A673 (cell line): Measurements from ENCODE around the gene HCAR1. TPM values are rescaled to one million over a fixed set of nuclear protein-coding genes. Genes with fewer than 3 reads are reported as not detected.

Source experiments
- BruUV-seq: library from RNA; stranded (reverse); fragments of 400-500 nt; replicated peaks from 2 replicates; lab custom pipeline; 2021; lab: Mats Ljungman, UMichigan
- CTCF ChIA-PET: fragments of 300-600 bp; sonication (Branson Sonifier 250); formaldehyde crosslinking; loops from one replicate; lab custom pipeline; 2022; ENCODE audit warnings: antibody characterized with exemption; lab: Charles Lee
- POLR2A ChIA-PET: fragments of 300-600 bp; sonication (Branson Sonifier 250); formaldehyde crosslinking; loops from one replicate; lab custom pipeline; 2022; ENCODE audit warnings: antibody characterized with exemption; ENCODE audit not compliant: low non-redundant PET; lab: Charles Lee
- DNase-seq: peaks from one replicate; pipeline ENCODE4 v3.0.0-alpha.2; 2015; ENCODE audit warnings: low spot score
- H3K27ac ChIP-seq: fragments of 200-600 bp; sonication (generic); 2 replicates; pipeline ENCODE4 v1.5.1; 2016; ENCODE audit warnings: mixed run types, low read depth, mild to moderate bottlenecking, mixed read lengths, antibody characterized with exemption, low read length; ENCODE audit not compliant: poor library complexity, severe bottlenecking
- H3K27me3 ChIP-seq: fragments of 200-600 bp; sonication (generic); replicated peaks from 2 replicates; pipeline ENCODE4 v1.6.1; 2017; ENCODE audit warnings: mixed run types, low read depth, mild to moderate bottlenecking, mixed read lengths, antibody characterized with exemption, low read length; ENCODE audit not compliant: insufficient read depth, poor library complexity
- H3K36me3 ChIP-seq: fragments of 200-600 bp; sonication (generic); 2 replicates; pipeline ENCODE4 v1.6.1; 2016; ENCODE audit warnings: mixed run types, mild to moderate bottlenecking, mixed read lengths, antibody characterized with exemption, low read length; ENCODE audit not compliant: insufficient read depth, poor library complexity, severe bottlenecking
- H3K4me1 ChIP-seq: fragments of 200-600 bp; sonication (generic); 2 replicates; pipeline ENCODE4 v1.6.1; 2017; ENCODE audit warnings: mixed run types, mild to moderate bottlenecking, mixed read lengths, antibody characterized with exemption, low read length; ENCODE audit not compliant: insufficient read depth, poor library complexity, severe bottlenecking
- H3K4me3 ChIP-seq: fragments of 200-600 bp; sonication (generic); 2 replicates; pipeline ENCODE4 v1.5.1; 2016; ENCODE audit warnings: low read depth, mixed run types, mild to moderate bottlenecking, mixed read lengths, low read length; ENCODE audit not compliant: poor library complexity, severe bottlenecking
- H3K9me3 ChIP-seq: fragments of 200-600 bp; sonication (generic); 2 replicates; pipeline ENCODE4 v1.6.1; 2016; ENCODE audit warnings: mixed run types, low read depth, mild to moderate bottlenecking, mixed read lengths, antibody characterized with exemption, low read length; ENCODE audit not compliant: poor library complexity, severe bottlenecking
- EZH2 ChIP-seq: fragments of 200-600 bp; sonication (generic); IDR thresholded peaks from 2 replicates; pipeline ENCODE4 v1.6.1; 2017; ENCODE audit warnings: borderline replicate concordance, low read depth, mild to moderate bottlenecking, mixed read lengths, antibody characterized with exemption, low read length; ENCODE audit not compliant: poor library complexity, severe bottlenecking
- intact Hi-C: fragments of 100-400 bp; cut with micrococcal nuclease; formaldehyde crosslinking; loops from one replicate; pipeline ENCODE4 v1.10.0; 2022; ENCODE audit not compliant: unreplicated experiment
- total RNA-seq: library from RNA; stranded (reverse); gene quantifications from 2 replicates; pipeline ENCODE4 v1.2.3, GENCODE V29; 2021
- TF ChIP-seq, protein P1 (sequence below): fragments of 300-800, 200-600 bp; sonication (generic); conservative IDR thresholded peaks from 2 replicates; pipeline ENCODE4 v1.5.1; 2017; ENCODE audit warnings: low read depth, mild to moderate bottlenecking, antibody characterized with exemption, low read length, moderate library complexity, mixed read lengths

The HCAR1 gene
- total RNA-seq, 1 experiment from 2014 or later = 1.9 TPM

DNA sequence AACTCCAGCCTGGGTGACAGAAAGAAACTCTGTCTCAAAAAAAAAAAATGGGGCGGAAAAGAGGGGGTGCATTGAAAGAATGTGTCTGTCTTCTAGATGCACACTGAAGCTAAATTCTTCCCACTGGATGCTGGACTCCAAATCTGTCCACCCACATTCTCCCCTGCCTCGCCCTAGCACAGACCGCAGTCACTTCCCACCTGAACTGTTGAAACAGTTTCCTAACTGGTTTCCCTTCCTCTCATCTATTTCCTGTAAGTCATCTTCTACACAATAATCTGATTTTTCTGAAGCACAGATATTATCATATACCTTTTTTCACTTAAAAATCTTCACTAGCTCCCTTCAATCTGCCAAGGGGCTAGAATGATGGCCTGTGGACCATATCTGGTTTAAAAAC is 1.5 kb upstream of the HCAR1 start:
- TF ChIP-seq EZH2 = no peak
- TF ChIP-seq, protein P1, sequence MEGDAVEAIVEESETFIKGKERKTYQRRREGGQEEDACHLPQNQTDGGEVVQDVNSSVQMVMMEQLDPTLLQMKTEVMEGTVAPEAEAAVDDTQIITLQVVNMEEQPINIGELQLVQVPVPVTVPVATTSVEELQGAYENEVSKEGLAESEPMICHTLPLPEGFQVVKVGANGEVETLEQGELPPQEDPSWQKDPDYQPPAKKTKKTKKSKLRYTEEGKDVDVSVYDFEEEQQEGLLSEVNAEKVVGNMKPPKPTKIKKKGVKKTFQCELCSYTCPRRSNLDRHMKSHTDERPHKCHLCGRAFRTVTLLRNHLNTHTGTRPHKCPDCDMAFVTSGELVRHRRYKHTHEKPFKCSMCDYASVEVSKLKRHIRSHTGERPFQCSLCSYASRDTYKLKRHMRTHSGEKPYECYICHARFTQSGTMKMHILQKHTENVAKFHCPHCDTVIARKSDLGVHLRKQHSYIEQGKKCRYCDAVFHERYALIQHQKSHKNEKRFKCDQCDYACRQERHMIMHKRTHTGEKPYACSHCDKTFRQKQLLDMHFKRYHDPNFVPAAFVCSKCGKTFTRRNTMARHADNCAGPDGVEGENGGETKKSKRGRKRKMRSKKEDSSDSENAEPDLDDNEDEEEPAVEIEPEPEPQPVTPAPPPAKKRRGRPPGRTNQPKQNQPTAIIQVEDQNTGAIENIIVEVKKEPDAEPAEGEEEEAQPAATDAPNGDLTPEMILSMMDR = no peak
- H3K4me3 ChIP-seq = no peak overlapping the region
- no TSS peak for BruUV-seq
- intact Hi-C loops = no loop called here
- H3K9me3 ChIP-seq = no peaks in the 10 kb centered on the region
- DNase-seq = no peak
- H3K27me3 ChIP-seq = no peaks in the 10 kb centered on the region
- CTCF ChIA-PET = no interaction called here
- POLR2A ChIA-PET = no interaction called here
- no peak overlapping the region for H3K27ac ChIP-seq
- no peaks in the 10 kb centered on the region for H3K36me3 ChIP-seq
- peaks cover 15% of the 10 kb centered on the region for H3K4me1 ChIP-seq

- TF ChIP-seq, protein P1 = no peak
- TF ChIP-seq EZH2 = no peak
- H3K4me3 ChIP-seq = peak overlapping the region; percentile 47
- H3K9me3 ChIP-seq = no peaks in the 10 kb centered on the region
- intact Hi-C loops = no loop called here
- H3K27me3 ChIP-seq = no peaks in the 10 kb centered on the region
- peaks cover 15% of the 10 kb centered on the region for H3K4me1 ChIP-seq
- no peak for DNase-seq
- CTCF ChIA-PET = no interaction called here
- BruUV-seq = no TSS peak
- no peak overlapping the region for H3K27ac ChIP-seq
- no peaks in the 10 kb centered on the region for H3K36me3 ChIP-seq
- POLR2A ChIA-PET = no interaction called here
These were observed 945 bp downstream of the HCAR1 start for GRCh38 chr12:122729583-122730214.

DNA sequence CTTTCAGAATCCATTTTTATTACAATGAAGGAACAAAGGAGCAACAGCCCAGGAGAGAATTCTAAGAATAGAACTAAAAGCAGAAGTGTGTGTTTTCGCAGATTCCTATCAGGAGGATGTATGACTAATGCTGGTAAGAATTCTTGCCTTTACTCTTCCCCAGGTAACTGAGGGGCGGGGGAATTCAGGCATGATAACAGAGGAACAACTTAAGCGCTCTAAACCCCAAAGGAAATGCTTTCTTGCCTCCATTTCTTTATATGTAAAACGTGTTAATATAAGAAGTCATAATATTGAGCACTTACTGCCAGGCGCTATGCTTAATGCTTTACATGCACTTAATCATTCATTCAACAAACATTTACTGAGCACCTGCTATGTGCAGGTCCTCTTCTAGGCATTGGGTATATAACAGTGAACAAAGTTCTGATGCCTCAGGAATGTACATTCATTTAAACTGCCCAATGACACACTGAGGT is 4.5 kb downstream of the HCAR1 start:
- H3K27me3 ChIP-seq = no peaks in the 10 kb centered on the region
- CTCF ChIA-PET = no interaction called here

More for the DNA sequence above, 4.5 kb downstream of the HCAR1 start:
- Histone ChIP-seq H3K4me3 (no peak overlapping the region), H3K9me3 (no peaks in the 10 kb centered on the region), H3K27ac (no peak overlapping the region), H3K4me1 (peaks cover 12% of the 10 kb centered on the region), H3K36me3 (no peaks in the 10 kb centered on the region)
- BruUV-seq = no TSS peak
- POLR2A ChIA-PET = interaction anchor here (0.6 kb wide), 1 partner anchor 107 kb away, joined by 8 read pairs; no protein-coding TSS in a partner anchor
- intact Hi-C loops = no loop called here
- TF ChIP-seq, protein P1 = no peak
- no peak for TF ChIP-seq EZH2
- no peak for DNase-seq
